GM18519 (cell line): ENCODE data around the gene MBP.
"Not testable (repeated sequence)": the region's sequence is repeated elsewhere in the genome, so short reads cannot be mapped to it uniquely, and the experiment has no call there.

Source experiments
- ATAC-seq: cut with Tn5 transposase; IDR thresholded peaks from one replicate; pipeline ENCODE4 v1.9.1; 2021; ENCODE audit warnings: mild to moderate bottlenecking, moderate library complexity; ENCODE audit not compliant: unreplicated experiment, low FRiP score

The MBP gene

GRCh38 chr18:77035380-77036187 lies 97.0 kb downstream of the MBP start:
- no peak for ATAC-seq

GRCh38 chr18:77033575-77033974 lies 99.0 kb downstream of the MBP start:
- no peak for ATAC-seq

- ATAC-seq = no peak
Observed at GRCh38 chr18:77032181-77032701, 100.3 kb downstream of the MBP start.

- ATAC-seq = no peak
Observed at GRCh38 chr18:77031662-77032061, 100.9 kb downstream of the MBP start.

- no peak for ATAC-seq
Observed at GRCh38 chr18:77030201-77030600, 102.4 kb downstream of the MBP start.

- ATAC-seq = no peak
Observed at GRCh38 chr18:77025831-77026363, 106.7 kb downstream of the MBP start.

GRCh38 chr18:77025123-77025522 lies 107.5 kb downstream of the MBP start:
- ATAC-seq = no peak

GRCh38 chr18:77024476-77024875 lies 108.1 kb downstream of the MBP start:
- no peak for ATAC-seq

- ATAC-seq = no peak
Observed at GRCh38 chr18:77023102-77023782, 109.3 kb downstream of the MBP start.

GRCh38 chr18:77022556-77022955 lies 110.0 kb downstream of the MBP start:
- no peak for ATAC-seq

GRCh38 chr18:77022116-77022515 lies 110.5 kb downstream of the MBP start:
- ATAC-seq = no peak

- ATAC-seq = not testable (repeated sequence)
Observed at GRCh38 chr18:77021478-77021877, 111.1 kb downstream of the MBP start.

- no peak for ATAC-seq
Observed at GRCh38 chr18:77021075-77021474, 111.5 kb downstream of the MBP start.

GRCh38 chr18:77020561-77020960 lies 112.0 kb downstream of the MBP start:
- no peak for ATAC-seq

GRCh38 chr18:77019641-77020040 lies 112.9 kb downstream of the MBP start:
- no peak for ATAC-seq

- ATAC-seq = not testable (repeated sequence)
Observed at GRCh38 chr18:77018650-77019049, 113.9 kb downstream of the MBP start.

- ATAC-seq = no peak
Observed at GRCh38 chr18:77017355-77017754, 115.2 kb downstream of the MBP start.

- no peak for ATAC-seq
Observed at GRCh38 chr18:77016936-77017335, 115.6 kb downstream of the MBP start.

- no peak for ATAC-seq
Observed at GRCh38 chr18:77015771-77016710, 116.5 kb downstream of the MBP start.

GRCh38 chr18:77015169-77015568 lies 117.4 kb downstream of the MBP start:
- no peak for ATAC-seq
